ENCODE measurements around the gene C1QTNF2.

DNA sequence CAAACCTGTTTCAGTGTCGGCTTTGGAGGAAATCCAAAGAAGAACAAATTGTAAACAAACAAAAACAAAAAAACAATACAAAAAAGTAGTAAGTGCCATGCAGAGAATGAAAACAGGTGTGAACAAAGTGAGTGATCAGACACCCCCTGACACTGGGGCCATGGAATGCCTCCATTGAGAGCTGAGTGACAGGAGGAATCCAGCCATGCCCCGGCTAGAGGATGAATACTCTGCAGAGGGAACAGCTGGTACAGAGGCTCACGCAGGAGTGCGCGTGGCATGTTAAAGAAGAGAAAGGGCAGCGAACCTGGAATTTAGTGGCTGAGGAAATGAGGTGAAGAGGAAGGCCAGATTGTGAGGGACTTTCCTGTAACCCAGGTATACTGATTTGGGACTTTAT is 42.6 kb downstream of the C1QTNF2 start:
- TF ChIP-seq, protein P1, sequence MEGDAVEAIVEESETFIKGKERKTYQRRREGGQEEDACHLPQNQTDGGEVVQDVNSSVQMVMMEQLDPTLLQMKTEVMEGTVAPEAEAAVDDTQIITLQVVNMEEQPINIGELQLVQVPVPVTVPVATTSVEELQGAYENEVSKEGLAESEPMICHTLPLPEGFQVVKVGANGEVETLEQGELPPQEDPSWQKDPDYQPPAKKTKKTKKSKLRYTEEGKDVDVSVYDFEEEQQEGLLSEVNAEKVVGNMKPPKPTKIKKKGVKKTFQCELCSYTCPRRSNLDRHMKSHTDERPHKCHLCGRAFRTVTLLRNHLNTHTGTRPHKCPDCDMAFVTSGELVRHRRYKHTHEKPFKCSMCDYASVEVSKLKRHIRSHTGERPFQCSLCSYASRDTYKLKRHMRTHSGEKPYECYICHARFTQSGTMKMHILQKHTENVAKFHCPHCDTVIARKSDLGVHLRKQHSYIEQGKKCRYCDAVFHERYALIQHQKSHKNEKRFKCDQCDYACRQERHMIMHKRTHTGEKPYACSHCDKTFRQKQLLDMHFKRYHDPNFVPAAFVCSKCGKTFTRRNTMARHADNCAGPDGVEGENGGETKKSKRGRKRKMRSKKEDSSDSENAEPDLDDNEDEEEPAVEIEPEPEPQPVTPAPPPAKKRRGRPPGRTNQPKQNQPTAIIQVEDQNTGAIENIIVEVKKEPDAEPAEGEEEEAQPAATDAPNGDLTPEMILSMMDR (IDR thresholded peaks at IDR 0.05 in 2 of 3, conservative IDR thresholded peaks at IDR 0.05 in 1 of 3; ENCODE audit: control insufficient read depth in 2 of 3, extremely low read depth in 1 of 3, insufficient read depth in 1 of 3, low read depth in 3 of 3, low read length in 3 of 3), result no peak
- TF ChIP-seq CBFB (IDR thresholded peaks at IDR 0.05; ENCODE audit: low read depth) (no peak), YY1 (IDR thresholded peaks at IDR 0.05; ENCODE audit: low read depth, low read length) (no peak), EP300 (IDR thresholded peaks at IDR 0.05; ENCODE audit: borderline replicate concordance in 1 of 2, control insufficient read depth in 1 of 2, low read depth in 2 of 2, low read length in 2 of 2) (no peak), CHD4 (IDR thresholded peaks at IDR 0.05) (no peak), POLR2AphosphoS2 (IDR thresholded peaks at IDR 0.05; ENCODE audit: low read depth, low read length) (no peak), BCL11A (IDR thresholded peaks at IDR 0.05; ENCODE audit: low read depth, low read length) (no peak), GABPA (IDR thresholded peaks at IDR 0.05; ENCODE audit: low read depth) (no peak), POLR2AphosphoS5 (IDR thresholded peaks at IDR 0.05; ENCODE audit: low read length) (no peak), BHLHE40 (IDR thresholded peaks at IDR 0.05; ENCODE audit: borderline replicate concordance in 1 of 2, low read depth in 2 of 2, low read length in 1 of 2) (no peak), DPF2 (IDR thresholded peaks at IDR 0.05) (no peak)
- TF ChIP-seq, protein P2, sequence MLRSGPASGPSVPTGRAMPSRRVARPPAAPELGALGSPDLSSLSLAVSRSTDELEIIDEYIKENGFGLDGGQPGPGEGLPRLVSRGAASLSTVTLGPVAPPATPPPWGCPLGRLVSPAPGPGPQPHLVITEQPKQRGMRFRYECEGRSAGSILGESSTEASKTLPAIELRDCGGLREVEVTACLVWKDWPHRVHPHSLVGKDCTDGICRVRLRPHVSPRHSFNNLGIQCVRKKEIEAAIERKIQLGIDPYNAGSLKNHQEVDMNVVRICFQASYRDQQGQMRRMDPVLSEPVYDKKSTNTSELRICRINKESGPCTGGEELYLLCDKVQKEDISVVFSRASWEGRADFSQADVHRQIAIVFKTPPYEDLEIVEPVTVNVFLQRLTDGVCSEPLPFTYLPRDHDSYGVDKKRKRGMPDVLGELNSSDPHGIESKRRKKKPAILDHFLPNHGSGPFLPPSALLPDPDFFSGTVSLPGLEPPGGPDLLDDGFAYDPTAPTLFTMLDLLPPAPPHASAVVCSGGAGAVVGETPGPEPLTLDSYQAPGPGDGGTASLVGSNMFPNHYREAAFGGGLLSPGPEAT (IDR thresholded peaks at IDR 0.05; ENCODE audit: low read depth), result no peak
- TF ChIP-seq, protein P3, sequence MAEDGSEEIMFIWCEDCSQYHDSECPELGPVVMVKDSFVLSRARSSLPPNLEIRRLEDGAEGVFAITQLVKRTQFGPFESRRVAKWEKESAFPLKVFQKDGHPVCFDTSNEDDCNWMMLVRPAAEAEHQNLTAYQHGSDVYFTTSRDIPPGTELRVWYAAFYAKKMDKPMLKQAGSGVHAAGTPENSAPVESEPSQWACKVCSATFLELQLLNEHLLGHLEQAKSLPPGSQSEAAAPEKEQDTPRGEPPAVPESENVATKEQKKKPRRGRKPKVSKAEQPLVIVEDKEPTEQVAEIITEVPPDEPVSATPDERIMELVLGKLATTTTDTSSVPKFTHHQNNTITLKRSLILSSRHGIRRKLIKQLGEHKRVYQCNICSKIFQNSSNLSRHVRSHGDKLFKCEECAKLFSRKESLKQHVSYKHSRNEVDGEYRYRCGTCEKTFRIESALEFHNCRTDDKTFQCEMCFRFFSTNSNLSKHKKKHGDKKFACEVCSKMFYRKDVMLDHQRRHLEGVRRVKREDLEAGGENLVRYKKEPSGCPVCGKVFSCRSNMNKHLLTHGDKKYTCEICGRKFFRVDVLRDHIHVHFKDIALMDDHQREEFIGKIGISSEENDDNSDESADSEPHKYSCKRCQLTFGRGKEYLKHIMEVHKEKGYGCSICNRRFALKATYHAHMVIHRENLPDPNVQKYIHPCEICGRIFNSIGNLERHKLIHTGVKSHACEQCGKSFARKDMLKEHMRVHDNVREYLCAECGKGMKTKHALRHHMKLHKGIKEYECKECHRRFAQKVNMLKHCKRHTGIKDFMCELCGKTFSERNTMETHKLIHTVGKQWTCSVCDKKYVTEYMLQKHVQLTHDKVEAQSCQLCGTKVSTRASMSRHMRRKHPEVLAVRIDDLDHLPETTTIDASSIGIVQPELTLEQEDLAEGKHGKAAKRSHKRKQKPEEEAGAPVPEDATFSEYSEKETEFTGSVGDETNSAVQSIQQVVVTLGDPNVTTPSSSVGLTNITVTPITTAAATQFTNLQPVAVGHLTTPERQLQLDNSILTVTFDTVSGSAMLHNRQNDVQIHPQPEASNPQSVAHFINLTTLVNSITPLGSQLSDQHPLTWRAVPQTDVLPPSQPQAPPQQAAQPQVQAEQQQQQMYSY (CRISPR knock-in tag; IDR thresholded peaks at IDR 0.05), result no peak

Measured in GM12878 (cell line).